HepG2 (cell line): Measurements from ENCODE around the gene GINS2. TPM values are rescaled to one million over a fixed set of nuclear protein-coding genes. Genes with fewer than 3 reads are reported as not detected.

Experiments used
- ATAC-seq: fragments of 200-7000 bp; cut with Tn5 transposase; 3 replicates; pipeline ENCODE4 v1.9.1; 2020; ENCODE audit warnings: mild to moderate bottlenecking, moderate library complexity
- BruUV-seq: library from RNA; stranded (reverse); fragments of 400-500 nt; replicated peaks from 2 replicates; lab custom pipeline; 2021; lab: Mats Ljungman, UMichigan
- CTCF ChIA-PET: fragments of 300-600 bp; formaldehyde crosslinking; extraction: SDS; loops from one replicate; lab custom pipeline; 2021; ENCODE audit warnings: low total read pairs, inconsistent platforms, low intra/inter-chr PET ratio; lab: Yijun Ruan, JAX
- POLR2A ChIA-PET: fragments of 350-600 bp; sonication (Branson Sonifier 250); formaldehyde crosslinking; loops from one replicate; lab custom pipeline; 2020; ENCODE audit warnings: antibody characterized with exemption, inconsistent platforms; lab: Yijun Ruan, JAX
- DNase-seq: peaks from one replicate; pipeline ENCODE4 v3.0.0-alpha.2; 2015; ENCODE audit warnings: low spot score
- FAIRE-seq: peaks from 3 replicates; lab custom pipeline; 2011; peaks lifted over from hg19 to GRCh38; lab: Jason Lieb, UNC
- H2AFZ ChIP-seq: one replicate; pipeline ENCODE4 v1.6.1; 2011; ENCODE audit warnings: low read length, inconsistent platforms
- H3K27ac ChIP-seq: fragments of 300-600 bp; 3 replicates; pipeline ENCODE4 v1.8.0; 2011; ENCODE audit warnings: mixed run types, mild to moderate bottlenecking, mixed read lengths, low read length, inconsistent platforms; ENCODE audit not compliant: insufficient read depth; ENCODE audit errors: extremely low read length
- H3K27me3 ChIP-seq, 2 experiments: fragments of 200-600 bp in 1 of 2; 2 replicates in 1 of 2; 3 replicates in 1 of 2; pipeline versions ENCODE4 v1.6.0 to v1.8.0; 2011; ENCODE audit warnings: low read length in 2 of 2, mild to moderate bottlenecking in 2 of 2, moderate library complexity in 2 of 2, inconsistent platforms in 1 of 2; ENCODE audit not compliant: insufficient read depth in 2 of 2, control insufficient read depth in 1 of 2
- H3K36me3 ChIP-seq, 2 experiments: fragments of 200-600 bp in 1 of 2; replicated peaks in 1 of 2; 2 replicates in 1 of 2; 3 replicates in 1 of 2; pipeline versions ENCODE4 v1.5.1 to v1.8.0; 2011; ENCODE audit warnings: low read length in 2 of 2, inconsistent platforms in 1 of 2; ENCODE audit not compliant: insufficient read depth in 2 of 2, control insufficient read depth in 1 of 2
- H3K4me1 ChIP-seq: 2 replicates; pipeline ENCODE4 v1.5.1; 2012; ENCODE audit warnings: low read length, inconsistent platforms; ENCODE audit not compliant: insufficient read depth
- H3K4me2 ChIP-seq: 2 replicates; pipeline ENCODE4 v1.6.0; 2011; ENCODE audit warnings: low read depth, low read length, inconsistent platforms
- H3K4me3 ChIP-seq, 3 experiments: fragments of 200-600 bp in 1 of 3; sonication (generic), shearing (Covaris generic) in 1 of 3; replicated peaks in 1 of 3; 2 replicates each; pipeline ENCODE4 v1.5.1; 2011 to 2016; ENCODE audit warnings: low read length in 3 of 3, inconsistent platforms in 2 of 3, low read depth in 2 of 3, mild to moderate bottlenecking in 2 of 3, control low read depth in 1 of 3, mixed read lengths in 1 of 3; ENCODE audit not compliant: insufficient read depth in 1 of 3
- H3K79me2 ChIP-seq: one replicate; pipeline ENCODE4 v1.6.1; 2011; ENCODE audit warnings: low read length, inconsistent platforms; ENCODE audit not compliant: insufficient read depth
- H3K9ac ChIP-seq: 2 replicates; pipeline ENCODE4 v1.6.0; 2011; ENCODE audit warnings: mild to moderate bottlenecking, low read depth, low read length, inconsistent platforms; ENCODE audit not compliant: insufficient read depth
- H3K9me3 ChIP-seq: 2 replicates; pipeline ENCODE4 v1.5.1; 2012; ENCODE audit warnings: mild to moderate bottlenecking, low read length
- H4K20me1 ChIP-seq: 2 replicates; pipeline ENCODE4 v1.6.0; 2011; ENCODE audit warnings: inconsistent platforms, mild to moderate bottlenecking, low read length, moderate library complexity; ENCODE audit not compliant: insufficient read depth
- HNRNPK ChIP-seq: fragments of 200-400 bp; formaldehyde crosslinking; IDR thresholded peaks from 2 replicates; pipeline ENCODE4 v1.6.1; 2018; ENCODE audit warnings: low read length, low read depth, moderate library complexity, mild to moderate bottlenecking; ENCODE audit not compliant: poor library complexity, severe bottlenecking
- IRX3 ChIP-seq: sonication (generic); formaldehyde crosslinking; IDR thresholded peaks from 2 replicates; pipeline ENCODE4 v1.8.1; 2023; ENCODE audit warnings: mild to moderate bottlenecking, low read depth, missing genetic modification reagents, borderline replicate concordance
- PAX8 ChIP-seq: sonication (generic); formaldehyde crosslinking; IDR thresholded peaks from 2 replicates; pipeline ENCODE4 v1.8.0; 2022; ENCODE audit warnings: mild to moderate bottlenecking, missing genetic modification reagents, borderline replicate concordance
- ZFP91 ChIP-seq: sonication (generic); formaldehyde crosslinking; IDR thresholded peaks from 2 replicates; pipeline ENCODE4 v1.9.0; 2022; ENCODE audit warnings: missing genetic modification reagents, mild to moderate bottlenecking, borderline replicate concordance
- WGBS: methylation state at CpG from one replicate; pipeline ENCODE4 v1.1.6; 2017; ENCODE audit warnings: low lambda C conversion rate; 5-methylcytosine and 5-hydroxymethylcytosine counted together
- in situ Hi-C: cut with HindIII; loops from 2 replicates; pipeline ENCODE4 v1.10.0; 2017; ENCODE audit warnings: low pct_unique_long_range_greater_than_20kb; ENCODE audit not compliant: extremely low pct_ligation_motif_present
- intact Hi-C: fragments of 100-400 bp; cut with micrococcal nuclease; formaldehyde crosslinking; loops from one replicate; pipeline ENCODE4 v1.10.0; 2022; ENCODE audit not compliant: unreplicated experiment
- polyA plus RNA-seq, 8 experiments: library from polyadenylated mRNA; depleted of rRNA in 3 of 8; stranded (reverse) in 7 of 8; unstranded in 1 of 8; fragments of >200 nt; fragmentation: Illumina TruSeq in 4 of 8; extraction: Trizol in 4 of 8; gene quantifications; 2 replicates each; pipeline versions ENCODE4 v1.2.1 to v1.2.3, GENCODE V29; 2011 to 2016; ENCODE audit warnings: low read depth in 4 of 8, missing spikeins in 1 of 8, mixed read lengths in 1 of 8; ENCODE audit not compliant: insufficient read depth in 1 of 8
- total RNA-seq, 5 experiments: library from RNA; depleted of rRNA; stranded (reverse); fragments of >200 nt; fragmentation: Illumina TruSeq; extraction: Trizol; gene quantifications; 2 replicates each; pipeline ENCODE4 v1.2.3, GENCODE V29; 2016; ENCODE audit warnings: low read depth in 1 of 5
- TF ChIP-seq, protein P1 (sequence below): sonication (generic); formaldehyde crosslinking; IDR thresholded peaks from 2 replicates; pipeline ENCODE4 v1.4.0; 2020; ENCODE audit warnings: mild to moderate bottlenecking, missing genetic modification reagents
- TF ChIP-seq, protein P2 (sequence below): IDR thresholded peaks from 2 replicates; pipeline ENCODE4 v1.6.1; 2016; ENCODE audit warnings: mild to moderate bottlenecking
- TF ChIP-seq, protein P3 (sequence below), 2 experiments: sonication (generic) in 1 of 2; formaldehyde crosslinking in 1 of 2; IDR thresholded peaks; 2 replicates each; pipeline versions ENCODE4 v1.4.0 to v1.6.1; 2016 to 2020; ENCODE audit warnings: borderline replicate concordance in 1 of 2, low read depth in 1 of 2, mild to moderate bottlenecking in 1 of 2, missing genetic modification reagents in 1 of 2

GINS2 gene
- total and polyA plus RNA-seq, 2 of the 13 experiments (the other 11 are each of a cell fraction or from before 2014, with no cell fraction given) = 10.6 to 48.3 TPM

- no peak for FAIRE-seq
- BruUV-seq = no TSS peak
These were observed 18.9 kb upstream of the GINS2 start for GRCh38 chr16:85707528-85708095.

More at GRCh38 chr16:85707528-85708095, 18.9 kb upstream of the GINS2 start:
- Histone ChIP-seq H4K20me1 (no peaks in the 10 kb centered on the region), H3K36me3 (no peaks in the 10 kb centered on the region), H3K27ac (no peak overlapping the region), H3K4me3 (no peak overlapping the region), H3K27me3 (peaks cover 4 to 20% of the 10 kb centered on the region in 2 experiments; a peak in 4 of 5 replicates), H3K9me3 (peaks cover 7% of the 10 kb centered on the region), H3K9ac (no peak overlapping the region), H3K79me2 (no peaks in the 10 kb centered on the region), H2AFZ (no peak overlapping the region), H3K4me2 (no peak overlapping the region), H3K4me1 (no peaks in the 10 kb centered on the region)
- no peak for ATAC-seq
- intact Hi-C loops = no loop called here
- in situ Hi-C loops = no loop called here
- whole genome bisulfite sequencing = 52% methylated on average over 16 of the region's 16 CpGs
- TF ChIP-seq, protein P1, sequence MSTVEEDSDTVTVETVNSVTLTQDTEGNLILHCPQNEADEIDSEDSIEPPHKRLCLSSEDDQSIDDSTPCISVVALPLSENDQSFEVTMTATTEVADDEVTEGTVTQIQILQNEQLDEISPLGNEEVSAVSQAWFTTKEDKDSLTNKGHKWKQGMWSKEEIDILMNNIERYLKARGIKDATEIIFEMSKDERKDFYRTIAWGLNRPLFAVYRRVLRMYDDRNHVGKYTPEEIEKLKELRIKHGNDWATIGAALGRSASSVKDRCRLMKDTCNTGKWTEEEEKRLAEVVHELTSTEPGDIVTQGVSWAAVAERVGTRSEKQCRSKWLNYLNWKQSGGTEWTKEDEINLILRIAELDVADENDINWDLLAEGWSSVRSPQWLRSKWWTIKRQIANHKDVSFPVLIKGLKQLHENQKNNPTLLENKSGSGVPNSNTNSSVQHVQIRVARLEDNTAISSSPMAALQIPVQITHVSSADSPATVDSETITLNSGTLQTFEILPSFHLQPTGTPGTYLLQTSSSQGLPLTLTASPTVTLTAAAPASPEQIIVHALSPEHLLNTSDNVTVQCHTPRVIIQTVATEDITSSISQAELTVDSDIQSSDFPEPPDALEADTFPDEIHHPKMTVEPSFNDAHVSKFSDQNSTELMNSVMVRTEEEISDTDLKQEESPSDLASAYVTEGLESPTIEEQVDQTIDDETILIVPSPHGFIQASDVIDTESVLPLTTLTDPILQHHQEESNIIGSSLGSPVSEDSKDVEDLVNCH (CRISPR knock-in tag) = no peak
- no peak for TF ChIP-seq ZFP91 (CRISPR knock-in tag)
- TF ChIP-seq, protein P2, sequence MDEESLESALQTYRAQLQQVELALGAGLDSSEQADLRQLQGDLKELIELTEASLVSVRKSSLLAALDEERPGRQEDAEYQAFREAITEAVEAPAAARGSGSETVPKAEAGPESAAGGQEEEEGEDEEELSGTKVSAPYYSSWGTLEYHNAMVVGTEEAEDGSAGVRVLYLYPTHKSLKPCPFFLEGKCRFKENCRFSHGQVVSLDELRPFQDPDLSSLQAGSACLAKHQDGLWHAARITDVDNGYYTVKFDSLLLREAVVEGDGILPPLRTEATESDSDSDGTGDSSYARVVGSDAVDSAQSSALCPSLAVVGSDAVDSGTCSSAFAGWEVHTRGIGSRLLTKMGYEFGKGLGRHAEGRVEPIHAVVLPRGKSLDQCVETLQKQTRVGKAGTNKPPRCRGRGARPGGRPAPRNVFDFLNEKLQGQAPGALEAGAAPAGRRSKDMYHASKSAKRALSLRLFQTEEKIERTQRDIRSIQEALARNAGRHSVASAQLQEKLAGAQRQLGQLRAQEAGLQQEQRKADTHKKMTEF = no peak
- no peak for TF ChIP-seq IRX3 (CRISPR knock-in tag)
- TF ChIP-seq HNRNPK = no peak
- no peak for TF ChIP-seq PAX8
- TF ChIP-seq, protein P3, sequence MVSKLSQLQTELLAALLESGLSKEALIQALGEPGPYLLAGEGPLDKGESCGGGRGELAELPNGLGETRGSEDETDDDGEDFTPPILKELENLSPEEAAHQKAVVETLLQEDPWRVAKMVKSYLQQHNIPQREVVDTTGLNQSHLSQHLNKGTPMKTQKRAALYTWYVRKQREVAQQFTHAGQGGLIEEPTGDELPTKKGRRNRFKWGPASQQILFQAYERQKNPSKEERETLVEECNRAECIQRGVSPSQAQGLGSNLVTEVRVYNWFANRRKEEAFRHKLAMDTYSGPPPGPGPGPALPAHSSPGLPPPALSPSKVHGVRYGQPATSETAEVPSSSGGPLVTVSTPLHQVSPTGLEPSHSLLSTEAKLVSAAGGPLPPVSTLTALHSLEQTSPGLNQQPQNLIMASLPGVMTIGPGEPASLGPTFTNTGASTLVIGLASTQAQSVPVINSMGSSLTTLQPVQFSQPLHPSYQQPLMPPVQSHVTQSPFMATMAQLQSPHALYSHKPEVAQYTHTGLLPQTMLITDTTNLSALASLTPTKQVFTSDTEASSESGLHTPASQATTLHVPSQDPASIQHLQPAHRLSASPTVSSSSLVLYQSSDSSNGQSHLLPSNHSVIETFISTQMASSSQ (IDR thresholded peaks at IDR 0.05; ENCODE audit: low read depth) = no peak
- TF ChIP-seq, protein P3 (CRISPR knock-in tag; IDR thresholded peaks at IDR 0.05; ENCODE audit: borderline replicate concordance) = no peak
- CTCF ChIA-PET = no interaction called here
- DNase-seq = no peak
- POLR2A ChIA-PET = no interaction called here
